ENCODE results near the gene AUP1. TPM values are rescaled to one million over a fixed set of nuclear protein-coding genes. Genes with fewer than 3 reads are reported as not detected.

AUP1 gene
- total RNA-seq, 2 experiments from 2014 or later, result 90.8 to 92.7 TPM

DNA sequence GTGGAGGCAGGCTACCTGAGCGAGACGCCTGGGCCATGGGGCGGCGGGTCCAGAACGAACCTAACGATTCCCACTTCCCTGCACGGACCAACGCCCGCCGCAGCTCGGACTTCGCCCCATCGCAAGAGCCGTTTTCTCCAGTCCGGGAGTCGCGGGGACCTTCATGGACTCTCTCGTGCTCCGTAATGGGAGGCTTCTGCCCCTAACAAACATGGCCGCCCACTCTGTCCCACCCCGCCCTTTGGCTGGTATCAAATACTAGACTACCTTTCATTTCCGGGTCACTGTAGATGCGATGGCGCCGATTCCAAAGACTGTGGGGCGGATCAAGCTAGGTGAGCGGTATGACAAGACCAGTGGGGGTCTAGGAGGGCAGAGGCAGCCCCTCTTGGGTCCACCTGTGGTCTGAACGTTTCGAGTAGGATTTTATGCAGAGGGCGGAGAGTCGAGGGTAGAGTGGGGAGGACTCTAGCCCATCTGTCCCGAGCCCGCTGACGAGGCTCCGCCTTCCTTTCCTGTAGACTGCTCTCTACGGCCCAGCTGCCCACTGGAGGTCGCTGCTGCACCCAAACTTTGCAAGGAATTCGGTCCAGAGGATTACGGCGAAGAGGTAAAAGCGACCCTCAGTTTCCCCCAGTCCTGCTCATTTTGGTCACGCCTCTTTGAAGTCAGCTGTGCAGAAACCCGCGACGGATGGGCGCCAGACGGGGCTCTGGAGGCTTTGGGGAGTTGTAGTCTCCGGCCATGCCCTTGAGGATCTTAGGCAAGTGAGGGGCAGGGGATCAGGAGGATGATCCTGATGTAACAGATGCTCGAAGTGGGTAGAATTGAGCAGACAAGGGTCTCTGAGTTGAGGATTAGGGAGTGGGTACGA is 46.5 kb downstream of the AUP1 start, which contains the start of the genes CCDC142 and TTC31:
TSS of gene CCDC142 (minus strand) at position 198 of the 874 bp plus-strand sequence. CDS start at position 37, 161 bp downstream.
TSS of gene TTC31 (plus strand) at position 281 of the 874 bp plus-strand sequence. CDS start at position 296, 15 bp downstream.
- DNase-seq (peak; percentile 98), ATAC-seq (peak; percentile 93)
- Mint-ChIP-seq H3K36me3 (ENCODE audit: low read depth) (peaks cover 22% of the 10 kb centered on the region), H3K4me3 (peak within 1 kb of the TSS; percentile 86), H3K9me3 (no peaks in the 10 kb centered on the region), H3K27me3 (no peaks in the 10 kb centered on the region), H3K27ac (peak within 1 kb of the TSS; percentile 100), H3K4me1 (ENCODE audit: low read depth) (peaks cover 25% of the 10 kb centered on the region)
- TF ChIP-seq, protein P1, sequence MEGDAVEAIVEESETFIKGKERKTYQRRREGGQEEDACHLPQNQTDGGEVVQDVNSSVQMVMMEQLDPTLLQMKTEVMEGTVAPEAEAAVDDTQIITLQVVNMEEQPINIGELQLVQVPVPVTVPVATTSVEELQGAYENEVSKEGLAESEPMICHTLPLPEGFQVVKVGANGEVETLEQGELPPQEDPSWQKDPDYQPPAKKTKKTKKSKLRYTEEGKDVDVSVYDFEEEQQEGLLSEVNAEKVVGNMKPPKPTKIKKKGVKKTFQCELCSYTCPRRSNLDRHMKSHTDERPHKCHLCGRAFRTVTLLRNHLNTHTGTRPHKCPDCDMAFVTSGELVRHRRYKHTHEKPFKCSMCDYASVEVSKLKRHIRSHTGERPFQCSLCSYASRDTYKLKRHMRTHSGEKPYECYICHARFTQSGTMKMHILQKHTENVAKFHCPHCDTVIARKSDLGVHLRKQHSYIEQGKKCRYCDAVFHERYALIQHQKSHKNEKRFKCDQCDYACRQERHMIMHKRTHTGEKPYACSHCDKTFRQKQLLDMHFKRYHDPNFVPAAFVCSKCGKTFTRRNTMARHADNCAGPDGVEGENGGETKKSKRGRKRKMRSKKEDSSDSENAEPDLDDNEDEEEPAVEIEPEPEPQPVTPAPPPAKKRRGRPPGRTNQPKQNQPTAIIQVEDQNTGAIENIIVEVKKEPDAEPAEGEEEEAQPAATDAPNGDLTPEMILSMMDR (IDR thresholded peaks at IDR 0.05), result peak; percentile 83
- ChIA-PET POLR2A (interaction anchor here (0.7 to 4.2 kb wide), 17 partner anchors 10 to 284 kb away, joined by 3 to 48 read pairs (median 4); partner anchors contain the start of genes AUP1, HTRA2, INO80B and LBX2), CTCF (interaction anchor here (0.7 to 5.9 kb wide), 29 partner anchors 9 to 116 kb away, joined by 3 to 108 read pairs (median 4); partner anchors contain the start of genes AUP1, HTRA2, INO80B and LBX2)
- intact Hi-C loops (cut with micrococcal nuclease), result loop anchor here (1.0 to 5.0 kb wide), 3 partner anchors 28 to 104 kb away; partner anchors contain the start of gene INO80B

DNA sequence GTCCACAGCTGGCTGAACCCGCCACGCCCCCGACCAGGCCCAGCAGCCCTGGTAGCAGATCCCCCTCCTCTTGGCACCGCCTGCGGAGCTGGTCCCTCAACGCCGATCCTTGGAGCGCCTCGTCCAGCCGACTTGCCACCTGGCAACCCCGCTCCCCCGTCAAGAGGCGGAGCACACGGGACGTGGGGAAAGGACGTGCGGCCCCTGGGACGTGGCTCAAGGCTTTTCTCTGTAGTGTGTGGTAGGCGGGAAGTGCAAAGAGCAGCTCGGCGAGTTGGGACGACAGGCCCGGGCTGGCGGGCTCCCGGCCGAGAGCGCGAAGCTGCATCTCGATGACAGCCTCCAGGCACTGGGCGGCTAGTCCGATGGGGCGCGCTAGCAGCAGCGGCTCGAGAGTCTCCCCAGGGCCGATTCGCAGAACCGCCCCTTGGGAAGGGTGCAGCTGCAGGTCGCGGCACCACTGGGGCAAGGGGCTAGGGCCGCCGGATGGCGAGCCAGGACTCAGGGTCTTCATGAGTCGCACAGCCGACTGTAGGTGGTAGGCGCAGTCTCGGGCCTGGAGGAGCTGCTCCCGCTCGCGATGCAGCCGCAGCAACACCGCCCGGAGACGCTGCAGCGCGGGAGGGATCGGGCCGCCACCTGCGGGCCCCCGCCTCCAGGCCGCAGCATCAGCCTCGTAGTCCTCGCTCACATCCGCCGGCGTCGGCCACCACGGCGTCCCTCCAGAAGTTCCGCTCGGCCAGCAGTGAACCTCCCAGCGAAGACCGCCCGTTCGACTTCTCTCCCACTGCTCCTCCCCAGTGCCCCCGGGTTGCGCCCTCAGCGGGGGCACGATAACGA is 47.3 kb downstream of the AUP1 start:
- POLR2A ChIA-PET, result interaction anchor here (0.6 to 4.2 kb wide), 19 partner anchors 9 to 283 kb away, joined by 3 to 48 read pairs (median 4); partner anchors contain the start of genes AUP1, HTRA2, INO80B and LBX2
- Mint-ChIP-seq H3K4me1 (ENCODE audit: low read depth) (peaks cover 28% of the 10 kb centered on the region), H3K27me3 (no peaks in the 10 kb centered on the region), H3K27ac (peak overlapping the region; percentile 100), H3K9me3 (no peaks in the 10 kb centered on the region), H3K4me3 (peak overlapping the region; percentile 86), H3K36me3 (ENCODE audit: low read depth) (peaks cover 27% of the 10 kb centered on the region)
- peak; percentile 46 for ATAC-seq
- peak; percentile 68 for DNase-seq
- TF ChIP-seq, protein P1 (IDR thresholded peaks at IDR 0.05), result no peak
- intact Hi-C loops (cut with micrococcal nuclease), result loop anchor here (2.0 to 5.0 kb wide), 2 partner anchors 27 to 50 kb away; partner anchors contain the start of gene INO80B
- CTCF ChIA-PET, result interaction anchor here (0.7 to 5.9 kb wide), 27 partner anchors 8 to 117 kb away, joined by 3 to 108 read pairs (median 5); partner anchors contain the start of genes AUP1, HTRA2, INO80B and LBX2

DNA sequence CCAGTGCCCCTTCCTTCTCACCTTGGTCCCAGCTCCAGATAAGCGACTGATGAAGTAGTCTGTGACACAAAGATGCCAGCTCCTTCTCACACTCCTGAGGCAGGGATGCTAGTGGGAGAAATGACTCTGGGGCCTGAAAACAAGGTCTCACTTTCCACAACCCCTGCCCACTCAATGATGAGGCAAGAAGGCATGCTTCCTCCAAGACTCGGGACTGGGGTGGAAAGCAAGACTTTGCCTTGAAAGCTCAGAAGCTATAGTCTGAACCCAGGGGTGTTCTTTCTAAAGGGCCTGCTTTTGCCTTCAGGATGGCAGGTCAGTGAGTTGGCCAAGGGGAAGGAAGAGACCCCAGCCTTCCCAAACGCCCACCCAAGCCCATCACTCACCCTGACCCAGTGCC is 48.1 kb downstream of the AUP1 start:
- ChIA-PET CTCF (interaction anchor here (1.0 to 5.9 kb wide), 15 partner anchors 9 to 147 kb away, joined by 3 to 108 read pairs (median 9); partner anchors contain the start of genes INO80B, LBX2, MOGS and MRPL53), POLR2A (interaction anchor here (0.6 to 4.2 kb wide), 11 partner anchors 8 to 190 kb away, joined by 3 to 48 read pairs (median 10); partner anchors contain the start of genes AUP1, HTRA2, INO80B and LBX2)
- no peaks in the 10 kb centered on the region for H3K9me3 Mint-ChIP-seq
- peaks cover 28% of the 10 kb centered on the region for H3K4me1 Mint-ChIP-seq (ENCODE audit: low read depth)
- H3K4me3 Mint-ChIP-seq, result peak overlapping the region; percentile 86
- no peak overlapping the region for H3K27ac Mint-ChIP-seq
- TF ChIP-seq, protein P1 (IDR thresholded peaks at IDR 0.05), result no peak
- no peak for DNase-seq
- no peaks in the 10 kb centered on the region for H3K27me3 Mint-ChIP-seq
- ATAC-seq, result no peak
- peaks cover 29% of the 10 kb centered on the region for H3K36me3 Mint-ChIP-seq (ENCODE audit: low read depth)
- intact Hi-C loops (cut with micrococcal nuclease), result loop anchor here (5.0 kb wide), 1 partner anchor 51 kb away; no protein-coding TSS in a partner anchor

Other genes with a start within 250 kb of the AUP1 start
- 1 to 10 TPM; 1.8 to 2.0 TPM for gene SLC4A5, start 186.3 kb downstream of the AUP1 start, total RNA-seq
- 10 to 100 TPM; 67.3 to 81.4 TPM for gene DCTN1, start 149.4 kb downstream of the AUP1 start, total RNA-seq
- 1 to 10 TPM; 2.6 to 3.9 TPM for gene C2orf81, start 108.1 kb downstream of the AUP1 start, total RNA-seq
- gene WDR54, start 108.0 kb downstream of the AUP1 start, total RNA-seq, result 100 to 1,000 TPM; 129 to 132 TPM
- gene RTKN, start 87.8 kb downstream of the AUP1 start, total RNA-seq, result 1 to 10 TPM; 1.2 to 1.6 TPM
- 10 to 100 TPM; 23.9 to 24.2 TPM for gene INO80B, start 74.6 kb downstream of the AUP1 start, total RNA-seq
- gene WBP1, start 71.3 kb downstream of the AUP1 start, total RNA-seq, result 10 to 100 TPM; 20.3 to 23.0 TPM
- gene MOGS, start 64.3 kb downstream of the AUP1 start, total RNA-seq, result 10 to 100 TPM; 50.8 to 53.1 TPM
- gene MRPL53, start 57.0 kb downstream of the AUP1 start, total RNA-seq, result 100 to 1,000 TPM; 111 to 113 TPM
- gene CCDC142, start 46.7 kb downstream of the AUP1 start, total RNA-seq, result 10 to 100 TPM in 1 of 2 experiments, 1 to 10 TPM in 1; 7.2 to 10.3 TPM
- 10 to 100 TPM; 20.3 to 21.9 TPM for gene TTC31, start 46.6 kb downstream of the AUP1 start, total RNA-seq
- gene LBX2, start 30.1 kb downstream of the AUP1 start, total RNA-seq, result under 1 TPM; 0.36 to 0.43 TPM
- 10 to 100 TPM; 16.1 to 21.1 TPM for gene PCGF1, start 22.0 kb downstream of the AUP1 start, total RNA-seq
- gene TLX2, start 15.3 kb downstream of the AUP1 start, total RNA-seq, result under 1 TPM in 1 of 2 experiments, not detected in 1; 0.16 TPM
- gene DQX1, start 3.5 kb downstream of the AUP1 start, total RNA-seq, result under 1 TPM; 0.50 to 0.96 TPM
- 10 to 100 TPM; 42.0 to 45.0 TPM for gene HTRA2, start 227 bp upstream of the AUP1 start, total RNA-seq
- gene LOXL3, start 24.2 kb upstream of the AUP1 start, total RNA-seq, result under 1 TPM; 0.38 to 0.60 TPM
- 10 to 100 TPM; 15.0 to 16.6 TPM for gene DOK1, start 25.0 kb upstream of the AUP1 start, total RNA-seq
- not detected for gene M1AP, start 118.6 kb upstream of the AUP1 start, total RNA-seq
- gene SEMA4F, start 124.5 kb upstream of the AUP1 start, total RNA-seq, result 1 to 10 TPM; 3.1 to 4.2 TPM

Measured in activated CD8-positive, alpha-beta T cell treated with anti-CD3 and anti-CD28 coated beads for 36 hours (primary cell).